Tibial nerve (tissue), 4 donors: Measurements from ENCODE around the gene NTRK3. TPM values are rescaled to one million over a fixed set of nuclear protein-coding genes. Genes with fewer than 3 reads are reported as not detected.

ENCODE experiments used
- DNase-seq, 2 donors: peaks; one replicate each; pipeline ENCODE4 v3.0.0-alpha.2; 2019; ENCODE audit warnings: low spot score in 2 of 2
- H3K27ac ChIP-seq, 4 donors: fragments of 200-600 bp; sonication (generic) in 3 of 4; one replicate each; pipeline ENCODE4 v1.5.1; 2017 to 2019; ENCODE audit warnings: mild to moderate bottlenecking in 1 of 4
- H3K27me3 ChIP-seq, 2 donors: fragments of 200-600 bp; sonication (generic) in 1 of 2; one replicate each; pipeline versions ENCODE4 v1.5.1 to v1.6.0; 2017 to 2019
- H3K36me3 ChIP-seq, 3 donors: fragments of 200-600 bp; sonication (generic); one replicate each; pipeline ENCODE4 v1.5.1; 2018 to 2019
- H3K4me1 ChIP-seq, 4 donors: fragments of 200-600 bp; sonication (generic) in 3 of 4; one replicate each; pipeline ENCODE4 v1.5.1; 2017 to 2019
- H3K4me3 ChIP-seq, 4 donors: fragments of 200-600 bp; sonication (generic) in 3 of 4; one replicate each; pipeline ENCODE4 v1.5.1; 2017 to 2019; ENCODE audit warnings: mild to moderate bottlenecking in 1 of 4, moderate library complexity in 1 of 4
- H3K9me3 ChIP-seq, 4 donors: fragments of 200-600 bp; sonication (generic) in 3 of 4; one replicate each; pipeline ENCODE4 v1.5.1; 2017 to 2019
- CTCF ChIP-seq, 5 experiments: fragments of 200-600 bp in 3 of 5; fragments of 450-650 bp in 2 of 5; sonication (generic) in 3 of 5; IDR thresholded peaks; one replicate each; pipeline ENCODE4 v1.5.1; 2016 to 2019; ENCODE audit warnings: antibody characterized with exemption in 5 of 5, mild to moderate bottlenecking in 3 of 5, moderate library complexity in 2 of 5
- EP300 ChIP-seq, 2 donors: sonication (generic); formaldehyde crosslinking; IDR thresholded peaks; one replicate each; pipeline ENCODE4 v1.6.1; 2017; ENCODE audit warnings: antibody characterized with exemption in 2 of 2, mild to moderate bottlenecking in 1 of 2
- POLR2A ChIP-seq, 2 donors: fragments of 450-650 bp; IDR thresholded peaks; one replicate each; pipeline ENCODE4 v1.6.1; 2017; ENCODE audit warnings: antibody characterized with exemption in 2 of 2, mild to moderate bottlenecking in 2 of 2, moderate library complexity in 2 of 2
- WGBS, 2 donors: methylation state at CpG; one replicate each; pipeline ENCODE4 v1.1.5; 2018; 5-methylcytosine and 5-hydroxymethylcytosine counted together
- total RNA-seq, 4 donors: library from RNA; depleted of rRNA; stranded (reverse); fragments of >200 nt; gene quantifications; one replicate each; pipeline ENCODE4 v1.1.0, GENCODE V29; 2016

The NTRK3 gene
- total RNA-seq, 4 donors from 2014 or later, result 53.4 to 85.9 (median 83.6) TPM

DNA sequence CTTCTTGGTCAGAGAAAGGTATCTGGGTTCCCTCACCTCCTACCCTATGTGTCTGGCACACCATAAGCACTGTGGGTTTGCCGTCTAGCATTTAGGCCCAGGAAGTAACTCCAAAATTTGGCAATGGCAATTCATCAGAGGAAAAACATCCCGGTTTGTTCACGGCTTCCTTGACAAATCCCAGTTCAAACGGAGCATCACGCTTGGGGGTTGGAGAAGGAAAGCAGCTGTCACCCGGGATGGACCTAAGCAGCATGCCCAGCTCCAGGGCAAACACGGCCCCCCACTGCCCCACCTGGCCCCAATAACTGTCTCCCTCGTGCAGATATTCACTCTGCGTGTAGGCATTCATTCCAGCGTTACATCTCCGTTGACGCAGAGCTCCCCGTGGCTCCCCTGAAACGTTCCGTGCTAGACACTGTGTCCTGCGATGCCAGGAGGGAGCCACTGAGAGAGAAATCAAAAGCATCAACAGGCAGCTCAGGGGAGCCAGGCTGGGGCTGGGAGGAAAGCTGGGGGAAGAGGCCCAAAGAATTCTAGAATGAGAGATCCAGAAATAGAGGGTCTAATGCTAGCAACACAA, 41.4 kb downstream of the NTRK3 start:
- DNase-seq, result no peak
- Histone ChIP-seq H3K27ac (no peak overlapping the region), H3K9me3 (peaks cover 0 to 5% (median 0%) of the 10 kb centered on the region in 4 donors), H3K4me1 (peaks cover 0 to 7% (median 0%) of the 10 kb centered on the region in 4 donors), H3K27me3 (no peaks in the 10 kb centered on the region), H3K4me3 (no peak overlapping the region), H3K36me3 (no peaks in the 10 kb centered on the region)
- no peak for TF ChIP-seq CTCF (IDR thresholded peaks at IDR 0.05)
- TF ChIP-seq EP300 (IDR thresholded peaks at IDR 0.05), result no peak
- no peak for TF ChIP-seq POLR2A (IDR thresholded peaks at IDR 0.05)
- WGBS, 2 donors, result 74 to 78% methylated on average over 16 of the region's 16 CpGs

- H3K27ac ChIP-seq, result no peak overlapping the region
- no peak for TF ChIP-seq EP300 (IDR thresholded peaks at IDR 0.05)
- no peak for TF ChIP-seq POLR2A (IDR thresholded peaks at IDR 0.05)
- no peak for TF ChIP-seq CTCF (IDR thresholded peaks at IDR 0.05)
- no peak for DNase-seq
- 81 to 90% methylated on average over 5 of the region's 5 CpGs for WGBS, 2 donors
- H3K9me3 ChIP-seq, result no peaks in the 10 kb centered on the region
- no peaks in the 10 kb centered on the region for H3K27me3 ChIP-seq
- no peaks in the 10 kb centered on the region for H3K4me1 ChIP-seq
- no peak overlapping the region for H3K4me3 ChIP-seq
- peaks cover 0 to 6% (median 0%) of the 10 kb centered on the region in 3 donors for H3K36me3 ChIP-seq
These were observed 47.4 kb downstream of the NTRK3 start for GRCh38 chr15:88209111-88209510.

DNA sequence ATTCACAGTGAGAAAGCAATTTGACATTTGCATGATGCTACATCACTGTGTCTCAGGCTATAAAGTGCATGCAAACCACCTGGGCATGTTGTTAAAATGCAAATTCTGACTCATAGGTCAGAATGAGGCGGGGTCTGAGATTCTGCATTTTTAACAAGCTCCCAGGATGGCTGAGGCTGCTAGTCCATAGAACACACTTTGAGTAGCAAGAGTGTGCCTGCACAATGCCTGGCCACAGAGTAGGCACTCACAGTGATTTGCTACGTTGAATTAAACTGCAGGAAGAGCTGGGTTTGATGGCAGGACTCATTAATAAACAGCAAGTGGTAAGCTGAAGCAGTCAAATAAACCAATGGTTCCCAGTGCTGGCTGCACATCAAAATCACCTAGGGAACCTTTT, 48.1 kb downstream of the NTRK3 start:
- Histone ChIP-seq H3K27me3 (no peaks in the 10 kb centered on the region), H3K4me1 (no peaks in the 10 kb centered on the region), H3K9me3 (no peaks in the 10 kb centered on the region), H3K4me3 (no peak overlapping the region), H3K36me3 (peaks cover 0 to 6% (median 0%) of the 10 kb centered on the region in 3 donors), H3K27ac (no peak overlapping the region)
- TF ChIP-seq CTCF (IDR thresholded peaks at IDR 0.05) (no peak), POLR2A (IDR thresholded peaks at IDR 0.05) (no peak), EP300 (IDR thresholded peaks at IDR 0.05) (no peak)
- no peak for DNase-seq
- 66 to 79% methylated on average over 2 of the region's 2 CpGs for WGBS, 2 donors

DNA sequence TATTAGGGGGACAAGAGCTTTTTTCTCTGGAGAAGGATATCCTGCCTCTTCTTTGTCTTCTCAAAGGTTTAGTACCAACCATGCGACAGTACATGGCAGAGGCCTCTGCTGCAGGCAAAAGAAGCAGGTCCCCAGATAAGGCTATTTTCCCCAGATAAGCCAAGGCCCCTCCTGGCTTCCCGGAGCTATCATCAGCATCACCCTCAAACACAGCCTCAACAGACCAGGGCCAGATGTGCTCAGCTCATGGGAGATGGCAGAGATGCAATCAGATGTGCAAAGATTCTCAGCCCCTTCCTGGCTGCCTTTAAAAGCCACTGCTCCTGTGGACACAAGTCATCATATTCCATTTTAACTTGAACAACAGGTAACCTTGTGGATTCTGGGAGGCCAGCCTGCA, 49.0 kb downstream of the NTRK3 start:
- no peak for DNase-seq
- TF ChIP-seq EP300 (IDR thresholded peaks at IDR 0.05) (no peak), POLR2A (IDR thresholded peaks at IDR 0.05) (no peak), CTCF (IDR thresholded peaks at IDR 0.05) (no peak)
- no peaks in the 10 kb centered on the region for H3K9me3 ChIP-seq
- no peak overlapping the region for H3K4me3 ChIP-seq
- WGBS, 2 donors, result 88 to 91% methylated on average over 2 of the region's 2 CpGs
- H3K27me3 ChIP-seq, result no peaks in the 10 kb centered on the region
- H3K4me1 ChIP-seq, result no peaks in the 10 kb centered on the region
- H3K36me3 ChIP-seq, result peaks cover 0 to 6% (median 0%) of the 10 kb centered on the region in 3 donors
- no peak overlapping the region for H3K27ac ChIP-seq

- TF ChIP-seq CTCF (IDR thresholded peaks at IDR 0.05) (no peak), POLR2A (IDR thresholded peaks at IDR 0.05) (no peak), EP300 (IDR thresholded peaks at IDR 0.05) (no peak)
- no peaks in the 10 kb centered on the region for H3K27me3 ChIP-seq
- WGBS, 2 donors, result 94 to 96% methylated on average over 4 of the region's 4 CpGs
- no peak overlapping the region for H3K27ac ChIP-seq
- DNase-seq, result no peak
- no peaks in the 10 kb centered on the region for H3K9me3 ChIP-seq
- H3K4me1 ChIP-seq, result no peaks in the 10 kb centered on the region
- H3K36me3 ChIP-seq, result peaks cover 0 to 6% (median 0%) of the 10 kb centered on the region in 3 donors
- no peak overlapping the region for H3K4me3 ChIP-seq
These were observed 52.0 kb downstream of the NTRK3 start for GRCh38 chr15:88204584-88204983.
